GM23248 (cell line): ENCODE measurements around the gene UBASH3B.

Experiments
- EZH2 ChIP-seq: fragments of 200-600 bp; sonication (generic); IDR thresholded peaks from 2 replicates; pipeline ENCODE4 v1.6.1; 2018; ENCODE audit warnings: antibody characterized with exemption, mild to moderate bottlenecking; ENCODE audit not compliant: insufficient read depth, poor library complexity, severe bottlenecking
- EZH2phosphoT487 ChIP-seq: fragments of 200-600 bp; sonication (generic); IDR thresholded peaks from 2 replicates; pipeline ENCODE4 v1.6.1; 2018; ENCODE audit warnings: antibody characterized with exemption, moderate library complexity, mild to moderate bottlenecking, low read depth; ENCODE audit not compliant: insufficient read depth

- no peak for TF ChIP-seq EZH2
- no peak for TF ChIP-seq EZH2phosphoT487
Observed at GRCh38 chr11:122813176-122813893, 157.8 kb downstream of the UBASH3B start.
